Inflammatory macrophage treated with lipopolysaccharide for 1 hour (primary cell): ENCODE results near the gene APOA1.
"Not testable (repeated sequence)": the region's sequence is repeated elsewhere in the genome, so short reads cannot be mapped to it uniquely, and the experiment has no call there.

Source experiments
- DNase-seq, 2 donors: peaks; one replicate each; pipeline ENCODE4 v3.0.0-alpha.2; 2020 to 2022

APOA1 gene

DNA sequence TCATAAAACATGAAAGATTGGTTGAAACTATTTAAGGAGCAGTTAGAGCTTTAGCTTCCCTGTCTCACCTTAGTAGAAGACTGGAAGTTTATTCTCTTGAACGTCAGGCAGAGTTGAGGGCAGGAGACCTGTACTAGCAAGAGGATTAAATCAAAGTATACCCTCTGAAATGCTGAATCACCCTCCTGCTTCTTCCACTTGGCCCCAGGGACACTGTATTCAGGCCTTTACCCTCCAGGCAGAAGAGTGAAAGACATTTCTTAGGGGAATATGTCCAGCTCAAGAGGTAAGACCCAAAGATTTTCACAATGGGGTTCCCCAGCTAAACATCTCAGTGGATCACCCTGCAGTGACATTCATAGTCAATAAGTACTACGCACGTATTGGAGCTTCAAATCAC lies 26.2 kb downstream of the APOA1 start:
- DNase-seq: no peak

DNA sequence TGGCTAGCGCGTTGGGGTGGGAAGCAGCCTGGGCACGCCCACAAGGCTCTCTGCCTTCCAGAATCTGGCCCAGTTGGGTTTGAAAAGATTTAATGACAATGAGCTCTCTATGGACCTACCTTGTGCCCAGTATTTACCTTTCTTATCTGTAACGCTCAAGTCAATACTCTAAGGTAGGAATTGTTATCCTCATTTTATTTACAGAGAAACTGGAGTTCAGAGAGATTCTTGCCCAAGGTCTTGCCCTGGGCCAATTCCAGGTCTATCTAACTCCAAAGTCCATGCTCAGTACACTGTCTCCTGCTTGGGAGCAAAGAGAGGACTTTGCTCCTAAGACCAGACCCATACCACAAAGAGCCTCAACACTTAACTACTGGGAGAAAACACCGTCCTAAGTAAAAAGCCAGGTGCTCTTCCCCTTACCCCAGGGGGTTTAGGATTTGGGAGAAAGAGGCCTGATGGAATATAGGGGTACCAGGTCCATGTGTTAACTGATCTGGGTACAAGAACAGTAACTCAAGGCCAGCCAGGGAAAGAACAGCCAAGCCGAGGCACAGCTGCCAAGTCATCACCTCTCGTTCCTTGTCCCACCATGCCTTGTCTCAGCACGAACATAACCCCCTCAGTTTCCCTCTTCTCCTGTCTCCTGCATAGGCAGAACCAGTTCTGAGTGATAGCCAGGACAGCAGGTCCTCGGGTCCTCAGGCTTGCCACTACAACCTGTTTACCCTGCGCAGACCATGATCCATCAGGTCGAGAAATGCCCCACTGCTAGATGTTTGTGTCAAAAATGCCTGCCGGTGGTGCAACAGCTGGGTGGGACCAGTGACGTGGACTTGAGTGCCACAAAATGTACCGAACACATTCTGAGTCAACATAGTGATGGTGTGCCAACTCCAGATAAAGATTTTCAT lies 28.9 kb downstream of the APOA1 start:
- no peak for DNase-seq

DNA sequence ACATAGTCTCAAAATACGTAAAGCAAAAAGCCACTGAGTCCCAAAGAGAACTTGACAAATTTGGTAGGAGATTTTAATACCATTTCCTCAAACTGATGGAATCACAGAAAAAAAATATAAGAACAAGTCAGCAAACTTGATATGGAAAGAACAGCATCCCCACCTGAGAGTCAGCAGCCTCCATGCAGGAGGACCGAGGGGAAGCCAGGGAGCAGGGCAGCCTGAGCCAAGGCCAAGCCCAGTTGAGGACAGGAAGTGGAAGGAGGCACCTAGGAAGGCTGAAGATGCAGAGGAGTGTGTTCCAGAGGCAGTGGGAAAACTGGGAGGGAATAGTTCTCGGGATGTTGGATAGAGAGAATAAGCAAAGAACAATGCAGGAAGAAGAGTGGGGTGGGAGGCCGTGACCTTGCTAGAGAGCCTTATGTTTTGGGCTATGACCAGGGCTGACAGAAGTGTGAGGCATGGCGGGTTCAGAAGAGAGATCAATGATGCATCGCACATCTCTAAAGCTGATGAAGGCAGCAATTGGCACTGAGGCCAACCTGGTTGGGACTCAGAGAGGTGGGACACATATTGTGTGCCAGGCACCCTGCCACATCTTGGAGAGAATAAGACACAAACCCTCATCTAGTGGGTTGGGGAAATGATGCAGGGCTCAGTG lies 29.7 kb downstream of the APOA1 start:
- no peak for DNase-seq

DNA sequence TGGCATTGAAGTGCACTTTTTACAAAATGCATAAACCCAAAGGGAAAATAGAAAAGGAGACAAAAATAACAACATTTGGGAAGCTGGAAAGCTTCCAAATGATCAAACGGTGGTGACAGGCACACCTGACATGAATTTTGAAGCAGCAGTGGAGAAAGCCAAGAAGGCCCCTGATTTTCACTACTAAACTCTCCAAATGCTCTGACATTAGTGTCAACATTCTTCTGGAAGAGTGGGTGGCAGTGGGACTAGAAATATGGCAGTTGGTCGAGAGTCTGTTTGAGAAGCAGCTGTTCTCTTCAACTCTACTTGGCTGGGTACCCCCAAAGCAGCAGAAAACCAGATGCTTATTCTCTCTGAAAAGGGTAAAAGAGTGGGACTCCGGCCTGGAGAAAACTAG lies 33.4 kb downstream of the APOA1 start:
- no peak for DNase-seq

DNA sequence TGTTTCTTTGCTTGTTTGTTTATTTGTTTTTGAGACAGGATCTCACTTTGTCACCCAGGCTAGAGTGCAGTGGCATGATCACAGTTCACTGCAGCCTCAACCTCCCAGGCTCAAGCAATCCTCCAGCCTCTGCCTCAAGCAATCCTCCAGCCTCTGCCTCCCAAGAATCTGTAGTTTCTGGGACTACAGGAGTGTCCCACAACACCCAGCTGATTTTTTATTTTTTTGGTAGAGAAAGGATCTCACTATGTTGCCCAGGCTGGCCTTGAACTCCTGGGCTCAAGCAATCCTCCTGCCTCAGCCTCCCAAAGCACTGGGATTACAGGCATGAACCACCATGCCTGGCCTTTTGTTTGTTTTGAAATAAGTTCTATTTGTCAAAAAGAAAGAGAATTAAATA lies 35.8 kb downstream of the APOA1 start:
- not testable (repeated sequence) for DNase-seq

DNA sequence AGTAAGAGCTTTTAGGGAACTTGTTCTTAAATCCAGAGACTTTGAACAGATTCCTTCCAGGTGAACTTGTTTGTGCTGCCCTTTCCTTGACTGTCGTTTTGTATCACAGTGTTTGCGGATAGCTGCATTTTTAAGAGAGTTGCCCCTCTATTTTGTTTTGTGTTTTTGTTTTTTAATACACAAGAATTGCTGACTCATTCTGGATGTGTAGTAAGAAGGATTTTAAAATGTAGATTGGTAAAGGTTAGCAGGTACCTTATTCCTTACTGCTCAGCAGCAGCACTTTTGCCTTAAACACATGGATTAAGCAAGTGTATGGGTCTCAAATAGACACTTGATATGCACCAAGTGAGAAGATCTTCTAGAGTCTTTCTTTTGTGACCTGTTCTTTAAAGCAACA lies 36.8 kb downstream of the APOA1 start:
- no peak for DNase-seq

DNA sequence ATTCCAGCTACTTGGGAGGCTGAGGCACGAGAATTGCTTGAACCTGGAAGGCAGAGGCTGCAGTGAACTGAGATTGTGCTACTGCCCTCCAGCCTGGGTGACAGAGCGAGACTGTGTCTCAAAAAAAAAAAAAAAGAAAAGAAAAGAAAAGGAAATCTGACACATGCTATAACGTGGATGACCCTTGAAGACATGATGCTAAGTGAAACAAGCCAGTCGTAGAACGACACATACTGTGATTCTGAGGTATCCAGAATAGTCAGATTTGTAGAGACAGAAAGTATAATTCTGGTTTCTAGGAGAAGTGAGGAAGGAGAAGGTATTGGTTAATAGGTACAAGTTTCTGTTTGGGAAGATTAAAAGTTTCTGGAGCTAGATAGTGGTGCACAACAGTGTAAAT lies 39.1 kb downstream of the APOA1 start:
- DNase-seq: no peak

DNA sequence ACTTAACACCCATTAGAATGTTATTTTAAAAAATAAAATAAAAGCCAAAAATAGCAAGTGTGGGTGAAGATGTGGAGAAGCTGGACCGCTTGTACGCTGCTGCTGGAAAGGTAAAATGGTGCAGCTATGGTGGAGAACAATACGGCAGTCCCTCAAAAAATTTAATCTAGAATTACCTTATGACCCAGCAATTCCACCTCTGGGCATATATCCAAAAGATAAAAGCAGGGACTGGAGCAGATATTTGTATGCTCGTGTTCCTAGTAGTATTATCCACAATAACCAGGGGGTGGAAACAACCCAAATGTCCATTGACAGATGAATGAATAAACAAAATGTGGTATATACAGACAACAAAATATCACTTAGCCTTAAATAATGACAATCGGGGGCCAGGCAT lies 39.6 kb downstream of the APOA1 start:
- no peak for DNase-seq

DNA sequence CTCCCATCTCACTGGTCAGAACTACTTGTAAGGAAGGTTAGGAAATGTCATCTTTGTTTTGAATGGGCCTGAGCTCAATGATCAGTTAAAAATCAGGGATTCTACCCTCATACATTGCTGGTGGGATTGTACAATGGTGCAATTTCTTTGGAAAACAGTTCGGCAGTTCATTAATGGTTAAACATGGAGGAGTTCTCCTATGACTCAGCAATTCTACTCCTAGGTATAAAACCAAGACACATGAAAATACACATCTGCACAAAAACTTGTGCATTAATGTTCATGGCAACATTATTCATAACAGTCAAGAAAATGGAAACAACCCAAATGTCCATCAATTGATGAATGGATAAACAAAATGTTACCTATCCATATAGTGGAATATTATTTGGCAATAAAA lies 40.9 kb downstream of the APOA1 start:
- no peak for DNase-seq

DNA sequence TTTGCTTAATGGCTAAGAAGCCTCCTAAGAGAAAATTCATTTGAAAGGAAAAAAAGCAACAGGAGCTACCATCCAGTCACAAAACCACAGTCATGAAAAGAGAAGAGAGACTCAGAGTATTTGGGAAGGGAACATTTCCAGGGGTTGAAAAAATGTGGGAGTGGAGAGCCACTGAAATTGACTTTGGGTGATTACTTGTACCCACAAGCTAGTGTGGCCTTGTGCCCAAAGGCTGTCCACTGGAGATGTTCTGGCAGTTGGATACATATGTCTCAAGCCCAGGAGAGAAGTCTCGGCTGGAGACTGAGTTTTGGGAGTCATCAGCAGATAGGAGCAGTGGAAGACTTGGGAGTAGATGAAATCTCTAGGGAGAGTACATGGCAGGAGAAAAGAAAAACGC lies 42.6 kb downstream of the APOA1 start:
- DNase-seq: no peak

DNA sequence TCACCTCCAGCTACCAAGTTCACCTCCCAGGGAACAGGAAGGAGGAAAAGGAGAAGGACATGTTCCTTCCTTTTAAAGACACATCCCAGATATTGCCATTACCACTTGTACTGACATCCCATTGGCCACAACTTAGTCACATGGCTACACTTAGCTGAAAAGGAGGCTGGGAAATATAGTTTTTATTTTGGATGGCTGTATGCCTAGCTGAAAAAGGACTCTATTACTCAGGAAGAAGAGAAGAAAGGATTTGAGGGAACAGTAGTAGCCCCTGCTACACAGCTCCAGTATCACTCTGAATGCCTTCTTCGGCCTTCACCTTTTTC lies 43.7 kb downstream of the APOA1 start:
- DNase-seq: peak in 1 of 2 donors; percentile 9

DNA sequence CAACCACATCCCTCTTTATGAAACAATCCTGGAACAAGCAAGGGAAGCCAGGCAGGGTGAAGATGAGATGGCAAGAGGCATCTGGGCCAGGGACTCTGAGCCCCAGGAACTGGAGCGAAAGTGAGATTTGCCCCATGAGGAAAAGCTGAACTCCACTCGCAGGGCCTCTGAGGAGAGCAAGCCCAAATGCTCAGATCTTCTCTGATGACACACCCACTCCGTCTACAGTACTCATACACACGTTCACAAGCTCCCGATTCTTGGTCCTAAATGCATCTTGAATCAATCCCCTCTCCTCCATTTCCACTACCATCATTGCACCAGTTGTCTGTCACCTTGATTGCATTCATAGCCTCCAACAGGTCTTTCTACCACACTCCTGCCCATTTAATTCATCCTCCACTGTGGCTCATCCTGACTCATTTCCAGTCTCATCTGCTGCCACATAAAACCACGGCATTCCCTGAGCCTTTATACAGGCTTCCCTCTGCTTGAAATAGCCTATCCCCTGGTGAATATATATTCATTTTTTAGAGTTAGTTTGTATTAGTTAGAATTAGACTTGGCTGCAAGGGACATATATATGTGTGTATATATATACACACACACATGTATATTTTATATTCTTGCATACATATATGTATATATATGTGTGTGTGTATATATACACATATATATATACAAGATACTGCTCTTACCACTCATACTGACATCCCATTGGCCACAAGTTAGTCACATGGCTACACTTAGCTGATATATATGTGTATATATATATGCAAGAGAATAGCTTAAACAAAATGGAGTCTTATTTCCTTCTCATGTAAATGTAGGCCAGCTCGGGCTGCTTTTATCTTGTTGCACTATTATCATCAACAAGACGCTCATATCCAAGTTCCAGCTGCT lies 44.3 kb downstream of the APOA1 start:
- DNase-seq: no peak

DNA sequence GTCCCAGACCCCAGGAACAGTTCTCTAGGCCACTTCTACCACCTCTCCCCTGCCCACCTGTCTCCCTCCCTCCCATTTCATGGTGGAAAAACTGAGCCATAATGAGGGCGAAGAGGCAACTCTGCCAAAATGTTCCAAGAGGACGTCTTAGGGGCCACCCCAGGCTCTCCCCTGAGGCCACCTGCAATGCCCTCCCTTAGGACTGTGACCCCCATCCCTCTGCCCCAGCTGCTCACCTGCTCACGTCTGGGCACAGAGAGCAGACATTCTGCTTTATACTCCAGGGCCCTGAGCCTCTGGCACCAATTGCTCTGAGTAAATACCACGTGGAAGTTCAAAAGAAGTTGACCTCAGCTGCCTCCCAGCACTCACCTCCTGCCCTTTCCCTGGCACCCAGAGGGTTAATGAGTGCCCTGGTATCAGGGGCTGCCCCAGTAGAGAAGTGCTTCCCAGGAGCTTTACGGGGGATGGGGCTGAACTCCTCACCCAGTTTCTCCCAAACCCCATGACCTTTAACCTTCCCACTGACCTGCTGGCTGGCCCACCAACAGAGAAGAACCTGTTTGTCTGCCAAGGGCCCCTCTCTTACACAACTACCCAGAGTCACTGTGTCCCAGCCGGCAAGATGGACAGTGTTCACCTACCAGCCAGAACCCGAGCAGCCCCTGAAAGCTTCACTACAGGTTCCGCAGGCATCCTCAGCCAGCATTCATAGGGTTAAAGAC lies 45.1 kb downstream of the APOA1 start:
- DNase-seq: no peak

DNA sequence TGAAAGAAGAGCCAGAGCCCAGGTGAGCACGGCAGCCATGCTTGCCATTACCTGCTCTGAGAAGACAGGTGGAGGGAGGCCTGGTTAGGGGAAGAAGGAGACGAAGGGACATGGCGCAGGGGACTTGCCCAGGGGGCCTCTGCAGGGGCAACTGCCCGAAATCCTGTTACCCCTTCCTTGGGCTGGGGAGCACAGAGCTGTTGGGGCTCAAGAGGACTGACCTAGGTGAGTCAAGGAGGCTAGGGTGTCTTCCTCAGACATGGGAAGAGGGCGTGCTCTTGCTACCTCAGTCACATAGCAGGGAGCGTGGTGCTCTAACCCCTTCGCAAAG lies 45.6 kb downstream of the APOA1 start, which contains the start of gene APOA5:
APOA5 (minus strand) TSS at position 67 of the 331 bp plus-strand sequence; CDS start at position 48, 19 bp downstream.
- no peak for DNase-seq

DNA sequence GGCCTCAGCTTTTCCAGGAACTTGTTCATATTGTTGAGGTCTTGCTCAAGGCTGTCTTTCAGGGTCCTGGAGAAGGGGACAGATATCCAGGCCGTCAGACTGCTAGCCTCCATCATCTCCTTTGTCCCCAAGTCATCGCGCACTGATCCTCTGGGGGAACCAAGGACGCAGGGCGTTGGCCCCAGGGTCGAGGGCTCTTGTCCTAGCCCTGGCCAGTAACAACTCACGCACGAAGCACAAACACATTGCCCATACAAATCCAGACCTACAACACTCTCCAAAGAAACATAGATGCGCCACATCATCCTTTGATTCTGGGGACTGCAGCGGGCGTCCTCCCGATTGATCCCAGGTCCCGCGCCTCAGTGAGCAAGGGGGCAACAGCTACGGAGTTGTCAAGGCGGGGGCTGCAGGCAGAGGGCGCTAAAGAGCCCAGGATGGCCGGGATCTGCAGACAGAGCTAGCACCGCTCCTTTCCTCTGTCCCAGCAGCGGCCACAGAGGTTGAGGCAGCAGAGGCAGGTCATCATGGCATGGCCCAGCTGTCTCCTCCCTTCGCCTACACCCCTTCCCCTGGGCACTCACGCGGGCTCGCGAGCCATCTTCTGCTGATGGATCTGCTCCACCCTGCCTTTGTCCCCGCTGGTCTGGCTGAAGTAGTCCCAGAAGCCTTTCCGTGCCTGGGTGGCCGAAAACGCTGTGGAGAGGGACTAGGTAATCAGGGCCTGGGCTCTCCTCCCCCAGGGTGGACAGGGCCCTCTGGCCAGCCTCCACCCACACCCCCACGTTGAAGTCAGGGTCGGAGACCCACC lies 46.2 kb downstream of the APOA1 start:
- peak; percentile 44 to 85 for DNase-seq

DNA sequence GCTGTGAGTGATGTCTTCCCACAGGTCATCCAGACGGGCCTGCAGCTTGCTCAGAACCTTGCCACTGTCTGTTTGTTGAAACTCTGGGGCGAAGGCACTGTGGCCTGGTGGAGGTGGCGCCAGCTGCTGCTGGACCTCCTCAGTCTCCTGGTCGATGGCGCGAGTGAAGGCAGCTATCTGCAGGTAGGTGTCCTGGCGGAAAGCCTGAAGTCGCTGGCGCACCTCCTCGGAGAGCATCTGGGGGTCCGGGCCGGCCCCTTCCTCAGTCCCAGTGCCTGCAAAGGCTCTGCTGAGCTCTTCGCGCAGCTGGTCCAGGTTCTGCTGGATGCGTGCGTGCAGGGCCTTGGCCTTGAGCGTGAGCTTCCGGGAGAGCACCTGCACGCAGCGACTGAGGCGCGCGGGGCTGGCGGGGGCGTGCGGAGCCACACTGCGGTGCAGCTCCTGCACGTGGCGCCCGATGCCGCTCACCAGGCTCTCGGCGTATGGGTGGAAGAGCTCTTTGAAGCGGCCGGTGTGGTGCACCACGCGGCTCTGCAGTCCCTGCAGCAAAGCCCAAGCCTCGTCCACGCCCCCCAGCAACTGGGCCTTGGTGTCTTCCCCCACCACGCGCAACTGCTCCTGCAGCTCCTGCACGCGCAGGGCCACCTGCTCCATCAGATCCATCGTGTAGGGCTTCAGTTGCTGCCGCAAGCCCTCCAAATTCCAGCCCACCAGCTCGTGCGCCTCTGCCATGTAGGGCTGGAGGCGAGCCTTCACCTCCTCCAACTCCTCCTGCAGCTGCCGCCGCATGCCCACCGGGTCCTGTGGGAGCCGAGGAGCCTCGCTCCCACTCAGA lies 47.0 kb downstream of the APOA1 start:
- DNase-seq: no peak

DNA sequence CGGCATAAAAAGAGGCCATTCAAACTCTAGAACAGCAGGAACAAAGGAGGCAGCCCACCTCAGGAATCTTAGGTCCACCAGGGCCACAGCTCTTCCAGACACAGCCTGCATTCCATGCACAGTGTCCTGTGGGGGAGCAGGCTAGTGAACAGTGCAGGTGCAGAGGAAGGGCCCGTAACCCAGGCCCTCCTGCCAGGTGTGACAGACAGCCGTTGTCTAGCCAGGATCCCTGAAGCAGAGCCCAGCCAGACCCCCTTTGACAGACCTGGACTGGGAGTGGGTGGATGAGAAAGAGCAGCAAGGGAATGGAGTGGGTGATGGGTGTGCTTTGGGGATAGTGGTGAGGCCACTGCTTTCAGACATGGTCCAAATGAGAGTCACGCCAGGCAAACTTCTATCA lies 48.4 kb downstream of the APOA1 start:
- DNase-seq: no peak

DNA sequence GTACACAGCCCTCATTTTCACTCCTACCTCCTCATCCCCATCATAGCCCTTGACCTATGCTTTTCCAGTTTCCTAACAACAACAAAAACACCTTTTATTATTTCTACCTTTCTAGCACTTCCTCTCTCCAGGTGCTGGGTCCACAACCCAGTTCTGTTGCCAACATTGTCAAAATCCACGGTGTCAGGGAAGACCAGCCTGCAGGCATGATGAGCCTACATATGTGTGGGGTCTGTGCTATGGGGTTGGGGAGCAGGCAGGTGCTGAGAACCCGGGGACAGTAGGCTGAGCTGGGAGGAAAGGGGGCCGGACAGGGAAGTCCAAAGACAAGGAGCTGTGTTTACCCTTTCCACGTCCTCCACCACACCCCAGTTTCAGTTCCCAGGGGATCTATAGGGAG lies 48.9 kb downstream of the APOA1 start:
- DNase-seq: no peak

DNA sequence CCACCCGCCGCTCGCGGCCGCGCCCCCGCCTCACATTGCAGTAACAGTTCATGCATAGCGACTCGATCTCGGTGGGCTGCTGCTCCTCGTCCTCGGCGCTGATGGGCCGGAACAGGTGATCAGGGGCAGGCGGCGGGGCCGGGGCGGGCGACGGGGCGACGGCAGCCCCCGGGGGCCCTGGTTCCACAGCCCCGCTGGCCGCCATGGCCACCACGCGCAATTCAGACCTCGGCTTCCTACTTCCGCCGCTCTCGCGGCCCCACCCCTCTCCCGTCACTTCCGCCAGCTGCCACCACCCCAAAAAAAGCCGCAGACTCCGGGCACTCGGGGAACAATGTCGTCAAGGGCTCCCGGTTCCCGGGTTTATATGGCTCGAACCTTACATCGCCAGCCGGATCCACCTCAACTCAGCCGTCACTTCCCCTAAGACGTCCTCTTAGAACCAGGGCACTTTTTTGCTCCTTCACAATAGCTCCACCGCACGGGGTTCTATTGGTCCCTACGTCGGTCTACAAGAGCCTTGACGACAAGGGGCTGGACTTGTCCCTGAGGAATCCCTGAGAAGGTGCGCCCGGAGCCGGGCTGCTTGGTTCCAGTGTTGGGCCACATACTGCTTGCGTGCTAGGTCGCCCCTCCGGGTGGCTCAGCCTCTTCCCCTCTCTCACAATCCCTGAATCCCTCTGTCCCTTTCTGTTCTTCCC lies 49.5 kb downstream of the APOA1 start, which contains the start of gene ZPR1:
ZPR1 (minus strand) TSS at position 238 of the 701 bp plus-strand sequence; CDS start at position 205, 33 bp downstream.
- peak; percentile 69 to 85 for DNase-seq

DNA sequence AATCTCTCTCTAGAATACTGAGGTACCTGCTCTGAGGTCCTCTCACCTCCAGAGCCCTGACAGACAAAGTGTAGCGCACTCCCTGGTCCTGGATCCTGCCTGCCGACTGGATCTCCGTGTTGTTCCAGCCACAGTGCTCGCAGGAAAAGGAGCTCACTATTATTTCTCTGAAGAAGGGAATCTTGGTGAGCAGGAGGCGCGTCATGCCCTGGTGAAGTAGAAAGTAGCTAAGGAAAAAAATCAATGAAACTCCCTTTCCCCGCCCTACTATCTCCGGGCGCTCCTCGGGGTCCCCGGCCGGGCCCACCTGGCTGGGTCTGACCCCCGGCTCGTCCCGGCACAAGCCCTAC lies 50.0 kb downstream of the APOA1 start:
- DNase-seq: no peak
